Epithelial cell of proximal tubule (primary cell): ENCODE results near the gene CD79B. TPM values are rescaled to one million over a fixed set of nuclear protein-coding genes. Genes with fewer than 3 reads are reported as not detected.
"Not testable (repeated sequence)": the region's sequence is repeated elsewhere in the genome, so short reads cannot be mapped to it uniquely, and the experiment has no call there.

Experiments used
- DNase-seq: peaks from one replicate; pipeline ENCODE4 v3.0.0-alpha.2; 2011; ENCODE audit warnings: low read depth
- H3K4me3 ChIP-seq: 2 replicates; pipeline ENCODE4 v1.5.1; 2011; ENCODE audit warnings: low read depth, mild to moderate bottlenecking, low read length
- CTCF ChIP-seq: conservative IDR thresholded peaks from 2 replicates; pipeline ENCODE4 v1.5.1; 2012; ENCODE audit warnings: low read depth, mild to moderate bottlenecking, low read length
- total RNA-seq: library from RNA; depleted of rRNA; stranded (reverse); fragments of >200 nt; gene quantifications from 2 replicates; pipeline ENCODE4 v1.2.3, GENCODE V29; 2015

The CD79B gene
- total RNA-seq, 1 donor from 2014 or later = not detected

- no peak for DNase-seq
- no peak for TF ChIP-seq CTCF
- H3K4me3 ChIP-seq = no peak overlapping the region
Measured at GRCh38 chr17:63926164-63926563, 6.0 kb downstream of the CD79B start.

GRCh38 chr17:63925615-63926014, 6.5 kb downstream of the CD79B start:
- H3K4me3 ChIP-seq = no peak overlapping the region
- no peak for DNase-seq
- TF ChIP-seq CTCF = no peak

GRCh38 chr17:63922402-63922801, 9.7 kb downstream of the CD79B start:
- not testable (repeated sequence) for H3K4me3 ChIP-seq, DNase-seq

GRCh38 chr17:63920779-63921178, 11.4 kb downstream of the CD79B start:
- not testable (repeated sequence) for H3K4me3 ChIP-seq, DNase-seq

- not testable (repeated sequence) for DNase-seq, H3K4me3 ChIP-seq
Measured at GRCh38 chr17:63920050-63920449, 12.1 kb downstream of the CD79B start.

- TF ChIP-seq CTCF = peak; percentile 92
Measured at GRCh38 chr17:63919311-63919723, 12.8 kb downstream of the CD79B start.

GRCh38 chr17:63918789-63919305, 13.3 kb downstream of the CD79B start, which contains the start of gene GH1:
TSS of gene GH1 (minus strand) at chr17:63918839. CDS start at chr17:63918776, 63 bp downstream.
- not testable (repeated sequence) for DNase-seq, H3K4me3 ChIP-seq

More at GRCh38 chr17:63919311-63919723, 12.8 kb downstream of the CD79B start:
- H3K4me3 ChIP-seq = no peak overlapping the region
- DNase-seq = no peak

GRCh38 chr17:63918305-63918704, 13.8 kb downstream of the CD79B start:
- no peak overlapping the region for H3K4me3 ChIP-seq
- no peak for DNase-seq

GRCh38 chr17:63917646-63918045, 14.5 kb downstream of the CD79B start:
- H3K4me3 ChIP-seq = no peak overlapping the region
- no peak for DNase-seq
- no peak for TF ChIP-seq CTCF

More at GRCh38 chr17:63918305-63918704, 13.8 kb downstream of the CD79B start:
- TF ChIP-seq CTCF = peak; percentile 21

- not testable (repeated sequence) for H3K4me3 ChIP-seq, DNase-seq
Measured at GRCh38 chr17:63917206-63917605, 14.9 kb downstream of the CD79B start.
